Activated T-cell treated with anti-CD3 and anti-CD28 coated beads, Interleukin-2, amount 50 U/mL, for 72 hours (primary cell): Measurements from ENCODE around the gene RRP36. TPM values are rescaled to one million over a fixed set of nuclear protein-coding genes. Genes with fewer than 3 reads are reported as not detected.

Experiments used
- ATAC-seq, 2 donors: fragments of 150-1000 bp; cut with Tn5 transposase; replicated peaks in 1 of 2; 2 replicates each; pipeline ENCODE4 v1.10.0; 2021; ENCODE audit warnings: moderate library complexity in 2 of 2, mild to moderate bottlenecking in 1 of 2
- DNase-seq, 2 donors: peaks; one replicate each; pipeline ENCODE4 v3.0.0; 2021 to 2022; ENCODE audit warnings: mixed read lengths in 1 of 2
- H3K27ac Mint-ChIP-seq: one replicate; pipeline ENCODE4 v1.8.0; 2022; ENCODE audit warnings: mild to moderate bottlenecking, moderate library complexity, mixed read lengths
- H3K27me3 Mint-ChIP-seq: one replicate; pipeline ENCODE4 v1.8.0; 2022; ENCODE audit warnings: low read depth, mixed read lengths
- H3K36me3 Mint-ChIP-seq, 2 donors: one replicate each; pipeline ENCODE4 v1.8.0; 2022; ENCODE audit warnings: mixed read lengths in 2 of 2, mild to moderate bottlenecking in 1 of 2; ENCODE audit not compliant: insufficient read depth in 2 of 2
- H3K4me1 Mint-ChIP-seq: one replicate; pipeline ENCODE4 v1.8.0; 2022; ENCODE audit warnings: low read depth, mixed read lengths
- H3K4me3 Mint-ChIP-seq, 2 donors: one replicate each; pipeline ENCODE4 v1.8.0; 2022; ENCODE audit warnings: mild to moderate bottlenecking in 2 of 2, mixed read lengths in 2 of 2, moderate library complexity in 2 of 2
- H3K9me3 Mint-ChIP-seq, 2 donors: one replicate each; pipeline ENCODE4 v1.8.0; 2022; ENCODE audit warnings: mixed read lengths in 2 of 2
- total RNA-seq, 2 donors: library from RNA; stranded (reverse); gene quantifications; one replicate each; pipeline ENCODE4 v1.2.3, GENCODE V29; 2022

RRP36 gene
- total RNA-seq, result 10 to 100 TPM; 43.4 to 54.2 TPM

GRCh38 chr6:43021270-43022047, at the start of gene RRP36:
Gene RRP36, plus strand, starts transcription at chr6:43021623. Its CDS starts 32 bp downstream, at chr6:43021655.
- Mint-ChIP-seq H3K4me3 (peak within 1 kb of the TSS; percentile 93 to 95), H3K27me3 (no peaks in the 10 kb centered on the region), H3K4me1 (peaks cover 48% of the 10 kb centered on the region), H3K36me3 (peaks cover 15 to 31% of the 10 kb centered on the region in 2 donors), H3K27ac (peak within 1 kb of the TSS; percentile 80), H3K9me3 (no peaks in the 10 kb centered on the region)
- ATAC-seq, result peak; percentile 87 to 90
- DNase-seq, result peak; percentile 72 to 79

GRCh38 chr6:42971746-42972327, 49.6 kb upstream of the RRP36 start:
- H3K9me3 Mint-ChIP-seq, result no peaks in the 10 kb centered on the region
- H3K4me1 Mint-ChIP-seq, result peaks cover 31% of the 10 kb centered on the region
- H3K27ac Mint-ChIP-seq, result no peak overlapping the region
- DNase-seq, result no peak
- peaks cover 2 to 10% of the 10 kb centered on the region in 2 donors for H3K36me3 Mint-ChIP-seq
- no peaks in the 10 kb centered on the region for H3K27me3 Mint-ChIP-seq
- no peak for ATAC-seq
- H3K4me3 Mint-ChIP-seq, result no peak overlapping the region

GRCh38 chr6:42973926-42974325, 47.5 kb upstream of the RRP36 start:
- Mint-ChIP-seq H3K27me3 (no peaks in the 10 kb centered on the region), H3K4me1 (peaks cover 44% of the 10 kb centered on the region), H3K27ac (no peak overlapping the region), H3K4me3 (no peak overlapping the region), H3K9me3 (no peaks in the 10 kb centered on the region), H3K36me3 (peaks cover 4 to 14% of the 10 kb centered on the region in 2 donors)
- DNase-seq, result no peak
- no peak for ATAC-seq

GRCh38 chr6:42974919-42975505, 46.4 kb upstream of the RRP36 start:
- peaks cover 4 to 12% of the 10 kb centered on the region in 2 donors for H3K36me3 Mint-ChIP-seq
- H3K4me1 Mint-ChIP-seq, result peaks cover 53% of the 10 kb centered on the region
- no peak for DNase-seq

GRCh38 chr6:42978487-42978838, 43.0 kb upstream of the RRP36 start:
- Mint-ChIP-seq H3K9me3 (no peaks in the 10 kb centered on the region), H3K27me3 (no peaks in the 10 kb centered on the region), H3K36me3 (peaks cover 2 to 10% of the 10 kb centered on the region in 2 donors), H3K4me1 (peaks cover 47% of the 10 kb centered on the region), H3K4me3 (peak overlapping the region; percentile 90 to 91), H3K27ac (peak overlapping the region; percentile 88)
- peak in 1 of 2 donors; percentile 16 for DNase-seq
- ATAC-seq, result peak in 1 of 2 donors; percentile 1

More at GRCh38 chr6:42974919-42975505, 46.4 kb upstream of the RRP36 start:
- Mint-ChIP-seq H3K27ac (no peak overlapping the region), H3K4me3 (peak overlapping the region in 1 of 2 donors; percentile 38), H3K9me3 (no peaks in the 10 kb centered on the region), H3K27me3 (no peaks in the 10 kb centered on the region)
- no peak for ATAC-seq

- peak within 1 kb of the TSS; percentile 92 for H3K27ac Mint-ChIP-seq
- H3K4me3 Mint-ChIP-seq, result peak within 1 kb of the TSS; percentile 91 to 96
- peak; percentile 94 to 97 for DNase-seq
- no peaks in the 10 kb centered on the region for H3K27me3 Mint-ChIP-seq
- peak; percentile 96 for ATAC-seq
- H3K36me3 Mint-ChIP-seq, result peaks cover 2 to 10% of the 10 kb centered on the region in 2 donors
- peaks cover 51% of the 10 kb centered on the region for H3K4me1 Mint-ChIP-seq
- H3K9me3 Mint-ChIP-seq, result no peaks in the 10 kb centered on the region
These were observed 42.4 kb upstream of the RRP36 start, which contains the start of gene PEX6 for GRCh38 chr6:42978839-42979522. Gene PEX6, minus strand, starts transcription at chr6:42979181. Its CDS starts 31 bp downstream, at chr6:42979150.

- Mint-ChIP-seq H3K27ac (peak overlapping the region; percentile 92), H3K9me3 (no peaks in the 10 kb centered on the region), H3K4me1 (peaks cover 53% of the 10 kb centered on the region), H3K4me3 (peak overlapping the region; percentile 91 to 96), H3K27me3 (no peaks in the 10 kb centered on the region), H3K36me3 (peaks cover 2 to 10% of the 10 kb centered on the region in 2 donors)
- DNase-seq (no peak), ATAC-seq (peak; percentile 33 to 36)
These were observed 41.8 kb upstream of the RRP36 start for GRCh38 chr6:42979523-42980177.

GRCh38 chr6:42981836-42982235, 39.6 kb upstream of the RRP36 start:
- ATAC-seq, result no peak
- Mint-ChIP-seq H3K36me3 (peaks cover 3 to 6% of the 10 kb centered on the region in 2 donors), H3K27me3 (no peaks in the 10 kb centered on the region), H3K9me3 (no peaks in the 10 kb centered on the region), H3K4me3 (no peak overlapping the region), H3K4me1 (peaks cover 49% of the 10 kb centered on the region), H3K27ac (peak overlapping the region; percentile 7)
- DNase-seq, result no peak

- no peaks in the 10 kb centered on the region for H3K9me3 Mint-ChIP-seq
- DNase-seq (peak; percentile 96 to 98), ATAC-seq (peak; percentile 92 to 94)
- H3K4me1 Mint-ChIP-seq, result peaks cover 52% of the 10 kb centered on the region
- H3K36me3 Mint-ChIP-seq, result peaks cover 2 to 5% of the 10 kb centered on the region in 2 donors
- no peaks in the 10 kb centered on the region for H3K27me3 Mint-ChIP-seq
- H3K4me3 Mint-ChIP-seq, result peak within 1 kb of the TSS; percentile 81 to 99
- H3K27ac Mint-ChIP-seq, result peak within 1 kb of the TSS; percentile 71
These were observed 37.2 kb upstream of the RRP36 start, which contains the start of gene PPP2R5D for GRCh38 chr6:42984001-42984923. Gene PPP2R5D, plus strand, starts transcription at chr6:42984570. Its CDS starts 108 bp downstream, at chr6:42984678.

GRCh38 chr6:42984924-42985475, 36.4 kb upstream of the RRP36 start:
- Mint-ChIP-seq H3K4me1 (peaks cover 45% of the 10 kb centered on the region), H3K36me3 (peaks cover 2 to 5% of the 10 kb centered on the region in 2 donors), H3K27me3 (no peaks in the 10 kb centered on the region), H3K4me3 (peak overlapping the region; percentile 81 to 99), H3K27ac (peak overlapping the region; percentile 26), H3K9me3 (no peaks in the 10 kb centered on the region)
- ATAC-seq (no peak), DNase-seq (peak in 1 of 2 donors; percentile 19)
